ENCODE data around the gene CACNA1C.
"Not testable (repeated sequence)": the region's sequence is repeated elsewhere in the genome, so short reads cannot be mapped to it uniquely, and the experiment has no call there.

The CACNA1C gene

DNA sequence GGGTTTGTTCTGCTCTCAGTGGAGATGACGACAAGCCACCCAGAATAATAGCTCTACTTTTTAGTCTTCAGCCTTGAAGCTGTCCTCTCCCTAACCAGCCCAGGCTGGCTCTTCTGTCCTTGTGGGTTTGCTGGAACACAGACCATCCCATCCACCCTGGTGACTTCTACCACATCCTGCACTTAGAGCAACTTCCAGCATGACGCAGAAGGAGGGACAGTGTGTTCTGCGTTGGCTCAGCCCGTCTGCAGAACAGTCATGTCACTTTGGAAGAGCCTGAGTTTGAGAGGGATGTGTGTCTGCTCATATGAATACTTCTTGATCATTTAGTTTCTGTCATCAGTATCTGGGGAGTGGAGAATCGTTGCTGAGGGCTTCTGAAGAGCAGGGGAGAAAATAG lies 198.0 kb downstream of the CACNA1C start:
- DNase-seq (ENCODE audit: low read depth in 2 of 2): peak; percentile 34 to 73
- H3K4me3 ChIP-seq (replicated peaks in 1 of 2; ENCODE audit: low read depth in 2 of 2, low read length in 2 of 2): no peak overlapping the region
- TF ChIP-seq, protein P1, sequence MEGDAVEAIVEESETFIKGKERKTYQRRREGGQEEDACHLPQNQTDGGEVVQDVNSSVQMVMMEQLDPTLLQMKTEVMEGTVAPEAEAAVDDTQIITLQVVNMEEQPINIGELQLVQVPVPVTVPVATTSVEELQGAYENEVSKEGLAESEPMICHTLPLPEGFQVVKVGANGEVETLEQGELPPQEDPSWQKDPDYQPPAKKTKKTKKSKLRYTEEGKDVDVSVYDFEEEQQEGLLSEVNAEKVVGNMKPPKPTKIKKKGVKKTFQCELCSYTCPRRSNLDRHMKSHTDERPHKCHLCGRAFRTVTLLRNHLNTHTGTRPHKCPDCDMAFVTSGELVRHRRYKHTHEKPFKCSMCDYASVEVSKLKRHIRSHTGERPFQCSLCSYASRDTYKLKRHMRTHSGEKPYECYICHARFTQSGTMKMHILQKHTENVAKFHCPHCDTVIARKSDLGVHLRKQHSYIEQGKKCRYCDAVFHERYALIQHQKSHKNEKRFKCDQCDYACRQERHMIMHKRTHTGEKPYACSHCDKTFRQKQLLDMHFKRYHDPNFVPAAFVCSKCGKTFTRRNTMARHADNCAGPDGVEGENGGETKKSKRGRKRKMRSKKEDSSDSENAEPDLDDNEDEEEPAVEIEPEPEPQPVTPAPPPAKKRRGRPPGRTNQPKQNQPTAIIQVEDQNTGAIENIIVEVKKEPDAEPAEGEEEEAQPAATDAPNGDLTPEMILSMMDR (IDR thresholded peaks at IDR 0.05; ENCODE audit: low read depth, low read length): no peak

DNA sequence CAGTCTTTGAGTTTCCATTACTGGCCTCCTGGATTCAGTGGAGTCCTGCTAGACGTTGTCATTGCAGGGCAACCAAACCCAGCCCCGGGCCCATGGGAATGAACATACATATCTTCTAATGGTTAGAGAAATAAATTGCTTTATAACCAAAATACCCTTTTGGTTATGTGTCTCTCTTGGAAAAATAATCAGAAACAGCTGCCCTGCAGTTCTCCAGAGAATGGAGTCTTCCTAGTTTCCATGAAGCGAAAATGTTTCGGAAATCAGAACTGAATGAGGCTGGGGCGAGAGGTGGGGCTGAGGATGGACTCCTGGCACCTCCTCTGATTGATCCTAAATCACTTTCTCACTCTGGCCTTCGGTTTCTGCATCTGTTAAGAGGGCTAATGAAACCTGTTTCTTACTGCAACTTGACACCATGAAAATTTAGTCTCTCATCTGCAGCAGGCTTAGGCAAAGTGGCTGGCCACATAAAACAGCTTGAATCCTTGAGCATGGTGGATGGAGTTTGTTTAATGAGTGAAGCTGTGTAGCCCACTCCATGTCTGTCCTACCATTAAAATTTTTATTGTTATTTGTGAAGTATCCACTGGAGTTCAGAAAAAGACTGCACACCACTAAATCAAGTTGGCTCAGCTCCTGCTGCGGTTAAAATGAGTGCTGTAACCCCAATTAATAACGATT lies 198.9 kb downstream of the CACNA1C start:
- H3K4me3 ChIP-seq (replicated peaks in 1 of 2; ENCODE audit: low read depth in 2 of 2, low read length in 2 of 2): no peak overlapping the region
- TF ChIP-seq, protein P1 (IDR thresholded peaks at IDR 0.05; ENCODE audit: low read depth, low read length): no peak
- no peak for DNase-seq (ENCODE audit: low read depth in 2 of 2)

DNA sequence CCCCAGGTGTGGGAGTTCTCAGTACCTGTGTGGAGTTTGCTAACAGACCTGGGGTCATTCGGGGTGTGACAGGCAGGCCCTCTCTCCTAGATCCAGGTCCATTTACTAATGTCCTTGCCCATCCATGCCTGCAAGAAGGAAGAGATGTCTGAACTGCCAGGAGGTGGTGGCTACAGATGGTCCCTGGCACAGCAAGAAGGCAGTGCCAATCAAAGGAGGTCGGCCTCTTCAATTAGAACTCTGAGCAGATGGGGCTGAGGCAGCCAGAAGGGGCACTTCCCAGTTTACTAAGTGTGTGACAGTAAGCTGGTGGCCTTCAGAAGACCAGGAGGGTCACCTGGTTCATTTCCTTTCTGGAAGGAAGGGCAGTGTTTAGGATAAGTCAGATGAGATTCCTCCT lies 202.5 kb downstream of the CACNA1C start:
- TF ChIP-seq, protein P1 (IDR thresholded peaks at IDR 0.05; ENCODE audit: low read depth, low read length): no peak
- DNase-seq (ENCODE audit: low read depth in 2 of 2): no peak
- H3K4me3 ChIP-seq (replicated peaks in 1 of 2; ENCODE audit: low read depth in 2 of 2, low read length in 2 of 2): no peak overlapping the region

DNA sequence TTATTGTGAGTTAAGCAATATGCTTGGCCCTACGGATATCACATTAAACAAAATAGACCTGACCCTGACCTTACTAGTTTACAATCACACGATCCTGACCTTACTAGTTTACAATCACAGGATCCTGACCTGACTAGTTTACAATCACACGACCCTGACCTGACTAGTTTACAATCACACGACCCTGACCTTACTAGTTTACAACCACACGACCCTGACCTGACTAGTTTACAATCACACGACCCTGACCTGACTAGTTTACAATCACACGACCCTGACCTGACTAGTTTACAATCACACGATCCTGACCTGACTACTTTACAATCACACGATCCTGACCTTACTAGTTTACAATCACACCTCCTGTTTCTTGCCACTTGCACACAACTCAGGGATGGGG lies 202.9 kb downstream of the CACNA1C start:
- DNase-seq (ENCODE audit: low read depth in 2 of 2); H3K4me3 ChIP-seq (replicated peaks in 1 of 2; ENCODE audit: low read depth in 2 of 2, low read length in 2 of 2): not testable (repeated sequence)

DNA sequence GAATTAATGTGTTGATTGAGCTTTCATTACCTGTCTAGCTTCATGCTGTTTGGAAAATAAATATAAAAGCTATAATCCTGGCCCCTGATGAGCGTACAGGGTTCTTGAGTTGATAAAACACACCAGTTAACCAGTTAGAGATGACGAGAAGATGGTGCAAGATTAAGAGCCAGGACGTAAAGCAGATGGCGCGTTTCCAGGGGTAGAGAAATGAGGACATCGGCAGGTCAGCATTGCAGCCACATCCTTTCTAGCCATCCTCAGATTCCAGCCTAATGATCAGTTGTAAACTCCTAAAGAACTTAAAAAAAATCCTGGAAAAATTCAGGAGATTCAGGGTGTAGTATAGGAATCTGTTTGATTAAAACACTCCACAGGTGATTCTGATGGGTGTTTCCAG lies 203.7 kb downstream of the CACNA1C start:
- TF ChIP-seq, protein P1 (IDR thresholded peaks at IDR 0.05; ENCODE audit: low read depth, low read length): no peak
- H3K4me3 ChIP-seq (replicated peaks in 1 of 2; ENCODE audit: low read depth in 2 of 2, low read length in 2 of 2): no peak overlapping the region
- DNase-seq (ENCODE audit: low read depth in 2 of 2): peak; percentile 69 to 70

DNA sequence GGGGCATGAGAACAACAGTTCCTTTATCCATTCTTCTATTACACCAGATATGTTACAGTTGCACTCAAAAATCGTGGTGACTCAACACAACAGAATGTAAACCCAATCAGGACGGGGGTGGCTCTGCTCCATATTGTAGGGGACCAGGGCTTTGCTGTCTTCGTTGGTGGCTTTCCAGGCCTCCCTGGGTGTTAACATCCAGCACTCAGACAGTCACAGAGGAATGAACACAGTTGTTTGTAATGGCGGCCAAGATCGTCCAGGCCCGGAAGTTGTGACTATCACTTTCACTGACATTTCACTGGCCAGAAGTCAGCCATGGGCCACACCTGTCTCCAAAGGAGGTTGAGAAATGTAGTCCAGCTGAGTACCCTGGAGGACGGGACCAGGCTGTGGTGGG lies 204.1 kb downstream of the CACNA1C start:
- no peak overlapping the region for H3K4me3 ChIP-seq (replicated peaks in 1 of 2; ENCODE audit: low read depth in 2 of 2, low read length in 2 of 2)
- TF ChIP-seq, protein P1 (IDR thresholded peaks at IDR 0.05; ENCODE audit: low read depth, low read length): no peak
- peak; percentile 47 to 52 for DNase-seq (ENCODE audit: low read depth in 2 of 2)

DNA sequence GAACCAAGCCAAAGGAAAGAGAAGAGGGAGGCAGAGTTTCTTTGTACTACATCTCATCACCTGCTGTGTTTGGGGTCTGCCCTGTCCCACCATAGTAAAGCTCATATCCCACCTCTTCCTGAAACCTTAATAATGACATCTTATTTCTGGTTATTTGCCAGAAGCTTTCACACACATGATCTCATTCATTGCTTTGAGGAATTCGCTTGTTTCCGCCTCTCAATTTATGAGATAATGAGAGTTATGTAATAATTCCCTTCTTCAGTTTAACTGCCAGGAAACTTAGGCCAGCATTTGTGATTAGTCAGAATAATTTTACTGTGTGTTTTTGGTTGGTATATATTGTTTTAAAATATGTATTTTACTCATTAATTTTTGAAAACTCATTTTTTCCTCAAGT lies 205.2 kb downstream of the CACNA1C start:
- peak; percentile 67 for DNase-seq (ENCODE audit: low read depth in 2 of 2)
- H3K4me3 ChIP-seq (replicated peaks in 1 of 2; ENCODE audit: low read depth in 2 of 2, low read length in 2 of 2): no peak overlapping the region
- TF ChIP-seq, protein P1 (IDR thresholded peaks at IDR 0.05; ENCODE audit: low read depth, low read length): no peak
